H1 (cell line): ENCODE results near the gene CSDE1. TPM values are rescaled to one million over a fixed set of nuclear protein-coding genes. Genes with fewer than 3 reads are reported as not detected.

Experiments used
- ASH2L ChIP-seq: fragments of 200-600, 300-600 bp; sonication (generic); IDR thresholded peaks from one replicate; pipeline ENCODE4 v1.7.1; 2017; ENCODE audit warnings: low read length
- BRCA1 ChIP-seq: IDR thresholded peaks from 2 replicates; pipeline ENCODE4 v1.6.1; 2012; ENCODE audit warnings: low read depth, low read length, improper control_type of control experiment
- CBX5 ChIP-seq: fragments of 300-800, 300-1000 bp; sonication (generic); IDR thresholded peaks from 2 replicates; pipeline ENCODE4 v1.7.1; 2016; ENCODE audit warnings: antibody characterized with exemption, low read length, low read depth
- CHD1 ChIP-seq: IDR thresholded peaks from 2 replicates; pipeline ENCODE4 v1.6.1; 2012; ENCODE audit warnings: low read depth, low read length, improper control_type of control experiment
- CREB1 ChIP-seq: IDR thresholded peaks from 2 replicates; pipeline ENCODE4 v1.6.1; 2012; ENCODE audit warnings: inconsistent platforms
- FOSL1 ChIP-seq: IDR thresholded peaks from 2 replicates; pipeline ENCODE4 v1.6.1; 2011; ENCODE audit warnings: mild to moderate bottlenecking, low read depth, low read length, moderate library complexity; ENCODE audit not compliant: insufficient read depth
- HDAC2 ChIP-seq, 2 experiments: fragments of 300-600 bp in 1 of 2; sonication (generic) in 1 of 2; IDR thresholded peaks; 2 replicates each; pipeline ENCODE4 v1.6.1; 2011 to 2012; ENCODE audit warnings: low read depth in 2 of 2, low read length in 2 of 2, mild to moderate bottlenecking in 2 of 2, moderate library complexity in 2 of 2, borderline replicate concordance in 1 of 2, inconsistent platforms in 1 of 2
- JUN ChIP-seq: IDR thresholded peaks from 2 replicates; pipeline ENCODE4 v1.6.1; 2011; ENCODE audit warnings: low read depth, mild to moderate bottlenecking, improper control_type of control experiment, low read length
- KDM1A ChIP-seq: fragments of 200-600, 300-600 bp; sonication (generic); IDR thresholded peaks from 2 replicates; pipeline ENCODE4 v1.7.1; 2016; ENCODE audit warnings: mild to moderate bottlenecking, low read length, borderline replicate concordance
- KDM5A ChIP-seq: fragments of 200-600 bp; IDR thresholded peaks from 2 replicates; pipeline ENCODE4 v1.7.1; 2012; ENCODE audit warnings: mild to moderate bottlenecking, low read length, inconsistent platforms, mixed read lengths
- MAFK ChIP-seq: IDR thresholded peaks from 2 replicates; pipeline ENCODE4 v1.6.1; 2012; ENCODE audit warnings: low read depth, mild to moderate bottlenecking, improper control_type of control experiment, low read length
- NRF1 ChIP-seq: IDR thresholded peaks from 2 replicates; pipeline ENCODE4 v1.6.1; 2011; ENCODE audit warnings: mild to moderate bottlenecking, low read depth, low read length, improper control_type of control experiment
- PHF8 ChIP-seq: fragments of 200-600 bp; sonication (generic); conservative IDR thresholded peaks from 2 replicates; pipeline ENCODE4 v1.7.1; 2012; ENCODE audit warnings: low read depth, mild to moderate bottlenecking, inconsistent platforms, low read length, moderate library complexity
- POLR2AphosphoS5 ChIP-seq: IDR thresholded peaks from 2 replicates; pipeline ENCODE4 v1.6.1; 2011; ENCODE audit warnings: low read depth, low read length
- POU5F1 ChIP-seq: IDR thresholded peaks from 2 replicates; pipeline ENCODE4 v1.6.1; 2011; ENCODE audit warnings: low read depth, mild to moderate bottlenecking, low read length, moderate library complexity
- RFX5 ChIP-seq: IDR thresholded peaks from 2 replicates; pipeline ENCODE4 v1.6.1; 2011; ENCODE audit warnings: low read depth, low read length, improper control_type of control experiment, borderline replicate concordance
- SAP30 ChIP-seq: fragments of 300-600 bp; sonication (generic); IDR thresholded peaks from 2 replicates; pipeline ENCODE4 v1.7.1; 2012; ENCODE audit warnings: low read length, moderate library complexity, mild to moderate bottlenecking, inconsistent platforms; ENCODE audit not compliant: insufficient read depth, insufficient replicate concordance
- SIX5 ChIP-seq: IDR thresholded peaks from 2 replicates; pipeline ENCODE4 v1.6.1; 2011; ENCODE audit warnings: mild to moderate bottlenecking, low read depth, low read length
- SRF ChIP-seq: IDR thresholded peaks from 2 replicates; pipeline ENCODE4 v1.6.1; 2011; ENCODE audit warnings: mild to moderate bottlenecking, low read depth, low read length, moderate library complexity
- SUZ12 ChIP-seq: fragments of 200-600 bp; sonication (generic); IDR thresholded peaks from 2 replicates; pipeline ENCODE4 v1.6.1; 2012; ENCODE audit warnings: mild to moderate bottlenecking, inconsistent platforms, low read length, moderate library complexity, mixed read lengths
- TCF12 ChIP-seq: IDR thresholded peaks from 2 replicates; pipeline ENCODE4 v1.6.1; 2011; ENCODE audit warnings: low read depth, mild to moderate bottlenecking, low read length
- YY1 ChIP-seq: IDR thresholded peaks from 2 replicates; pipeline ENCODE4 v1.6.1; 2011; ENCODE audit warnings: low read depth, mild to moderate bottlenecking, low read length
- polyA plus RNA-seq, 7 experiments: library from polyadenylated mRNA; depleted of rRNA in 3 of 7; stranded (reverse) in 5 of 7; unstranded in 2 of 7; fragments of >200 nt in 5 of 7; fragments of 200-250 nt in 2 of 7; gene quantifications; 1 replicate in 5 of 7; 2 replicates in 1 of 7; 4 replicates in 1 of 7; pipeline versions ENCODE4 v1.2.1 to v1.2.3, GENCODE V29; 2011 to 2013; ENCODE audit warnings: missing spikeins in 2 of 7, mixed read lengths in 2 of 7
- total RNA-seq: library from RNA; stranded (reverse); fragmentation: NEBNext Ultra II Directional; extraction: Animal tissue kit (Norgen Biotek cat#: 25700); gene quantifications from 2 replicates; pipeline ENCODE4 v1.2.1, GENCODE V29; 2021
- TF ChIP-seq, protein P1 (sequence below): IDR thresholded peaks from 2 replicates; pipeline ENCODE4 v1.6.1; 2012; ENCODE audit warnings: inconsistent platforms
- TF ChIP-seq, protein P2 (sequence below): IDR thresholded peaks from 2 replicates; pipeline ENCODE4 v1.6.1; 2011; ENCODE audit warnings: low read length, improper control_type of control experiment

CSDE1 gene
- total and polyA plus RNA-seq, 2 of the 8 experiments (the other 6 are each of a cell fraction or from before 2014, with no cell fraction given): 149 to 635 TPM

DNA sequence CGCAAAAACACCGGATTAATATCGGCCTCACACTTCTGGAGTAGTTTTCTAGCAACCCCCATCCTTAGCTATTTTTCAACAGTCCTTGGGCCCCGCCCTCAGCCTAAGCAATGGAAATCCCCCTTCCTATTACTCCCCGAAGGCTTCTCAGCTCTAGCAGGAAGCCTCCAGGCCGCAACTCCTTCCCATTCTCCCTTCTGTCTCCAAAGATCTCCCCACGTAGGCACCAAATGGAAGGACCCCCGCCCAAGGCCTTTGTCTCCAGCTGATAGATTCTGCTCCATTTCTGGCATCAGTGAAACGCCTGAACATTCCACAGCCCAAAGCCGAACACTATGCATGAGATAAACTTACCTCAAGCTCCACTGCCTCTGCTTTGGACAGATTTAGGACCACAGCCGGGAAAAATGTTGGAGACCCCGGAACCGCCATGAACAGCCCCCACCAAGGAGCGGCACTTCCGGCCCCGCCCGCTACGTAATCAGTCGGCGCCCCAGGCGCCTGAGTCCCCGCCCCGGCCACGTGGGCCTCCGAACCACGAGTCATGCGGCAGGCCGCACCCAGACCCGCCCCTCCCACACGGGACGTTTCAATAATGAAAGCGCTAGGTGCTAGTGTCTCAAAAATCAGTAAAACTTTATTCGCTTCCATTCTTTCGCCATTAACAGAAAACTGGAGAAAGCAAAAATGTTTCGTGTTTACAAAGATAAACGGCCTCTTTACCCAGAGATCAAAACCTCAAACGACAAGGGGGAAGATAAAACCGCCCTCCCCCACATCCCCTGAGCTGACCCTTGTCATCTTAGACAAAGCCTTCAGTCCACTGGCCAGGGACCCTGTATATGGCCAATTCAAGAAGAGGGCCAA is 41.2 kb downstream of the CSDE1 start, which contains the start of gene NRAS (continued):
- TF ChIP-seq FOSL1 (no peak), CHD1 (no peak), BRCA1 (no peak), RFX5 (no peak), JUN (no peak), NRF1 (0 out of 2 replicates have a peak, but pooled peaks have one; percentile 23), CREB1 (peak; percentile 96), ASH2L (peak; percentile 88), SRF (peak; percentile 76), SAP30 (no peak), SIX5 (no peak), SUZ12 (no peak), KDM1A (no peak), HDAC2 (IDR thresholded peaks at IDR 0.05; ENCODE audit: borderline replicate concordance in 1 of 2, low read depth in 2 of 2, low read length in 2 of 2) (0 out of 4 replicates have a peak, but pooled peaks have one; percentile 6 to 53), TCF12 (no peak), MAFK (no peak), PHF8 (peak; percentile 97), POLR2AphosphoS5 (peak; percentile 92), POU5F1 (no peak), KDM5A (no peak; the same call in 1 of the 2 replicates), CBX5 (no peak), YY1 (peak; percentile 87; the same call in 1 of the 2 replicates)
- TF ChIP-seq, protein P1, sequence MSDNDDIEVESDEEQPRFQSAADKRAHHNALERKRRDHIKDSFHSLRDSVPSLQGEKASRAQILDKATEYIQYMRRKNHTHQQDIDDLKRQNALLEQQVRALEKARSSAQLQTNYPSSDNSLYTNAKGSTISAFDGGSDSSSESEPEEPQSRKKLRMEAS: peak; percentile 97
- TF ChIP-seq, protein P2, sequence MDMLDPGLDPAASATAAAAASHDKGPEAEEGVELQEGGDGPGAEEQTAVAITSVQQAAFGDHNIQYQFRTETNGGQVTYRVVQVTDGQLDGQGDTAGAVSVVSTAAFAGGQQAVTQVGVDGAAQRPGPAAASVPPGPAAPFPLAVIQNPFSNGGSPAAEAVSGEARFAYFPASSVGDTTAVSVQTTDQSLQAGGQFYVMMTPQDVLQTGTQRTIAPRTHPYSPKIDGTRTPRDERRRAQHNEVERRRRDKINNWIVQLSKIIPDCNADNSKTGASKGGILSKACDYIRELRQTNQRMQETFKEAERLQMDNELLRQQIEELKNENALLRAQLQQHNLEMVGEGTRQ: peak; percentile 91
